ENCODE results near the gene BTNL2. TPM values are rescaled to one million over a fixed set of nuclear protein-coding genes. Genes with fewer than 3 reads are reported as not detected.

Gene BTNL2
- total RNA-seq, 2 experiments from 2014 or later = not detected

DNA sequence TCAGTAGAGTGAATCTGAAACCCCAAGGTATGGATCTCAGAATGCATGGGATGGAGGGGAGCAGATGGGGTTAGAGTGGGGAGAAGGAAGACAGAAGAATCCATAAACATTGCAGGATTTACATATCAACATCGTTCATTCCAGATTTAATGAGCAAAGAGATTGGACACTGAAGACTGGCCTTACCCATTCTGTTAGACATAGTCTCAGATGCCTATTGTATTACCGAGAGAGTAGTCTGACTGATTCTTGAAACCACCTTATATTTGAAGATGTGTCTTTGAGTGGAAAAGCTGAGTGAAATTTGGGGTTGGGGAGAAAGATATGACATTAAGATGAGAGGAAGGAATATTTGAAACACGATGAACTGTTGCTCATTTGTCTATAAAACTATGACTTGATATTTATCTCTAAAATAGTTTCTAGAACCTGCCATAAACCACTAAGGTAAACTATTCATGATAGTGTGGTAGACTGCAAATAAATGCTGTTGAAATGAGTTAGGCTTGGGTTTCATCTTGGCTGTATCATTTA lies 38.4 kb upstream of the BTNL2 start:
- peaks cover 58% of the 10 kb centered on the region for H3K27me3 Mint-ChIP-seq
- no peak overlapping the region for H3K27ac ChIP-seq (ENCODE audit: low read depth in 1 of 2, low read length in 2 of 2)
- no peaks in the 10 kb centered on the region for H3K36me3 Mint-ChIP-seq (ENCODE audit: low read depth)
- H3K27me3 ChIP-seq (ENCODE audit: control insufficient read depth in 1 of 2, insufficient read depth in 2 of 2, low read length in 2 of 2) = no peaks in the 10 kb centered on the region
- H3K9me3 ChIP-seq (ENCODE audit: control insufficient read depth in 1 of 2, insufficient read depth in 1 of 2, low read length in 2 of 2) = no peaks in the 10 kb centered on the region
- intact Hi-C loops (cut with DNase I, micrococcal nuclease) = no loop called here
- ATAC-seq (ENCODE audit: poor library complexity) (no peak), DNase-seq (no peak)
- H3K4me1 ChIP-seq (ENCODE audit: insufficient read depth, low read length) = no peaks in the 10 kb centered on the region
- no peaks in the 10 kb centered on the region for H3K9me3 Mint-ChIP-seq
- TF ChIP-seq, protein P1, sequence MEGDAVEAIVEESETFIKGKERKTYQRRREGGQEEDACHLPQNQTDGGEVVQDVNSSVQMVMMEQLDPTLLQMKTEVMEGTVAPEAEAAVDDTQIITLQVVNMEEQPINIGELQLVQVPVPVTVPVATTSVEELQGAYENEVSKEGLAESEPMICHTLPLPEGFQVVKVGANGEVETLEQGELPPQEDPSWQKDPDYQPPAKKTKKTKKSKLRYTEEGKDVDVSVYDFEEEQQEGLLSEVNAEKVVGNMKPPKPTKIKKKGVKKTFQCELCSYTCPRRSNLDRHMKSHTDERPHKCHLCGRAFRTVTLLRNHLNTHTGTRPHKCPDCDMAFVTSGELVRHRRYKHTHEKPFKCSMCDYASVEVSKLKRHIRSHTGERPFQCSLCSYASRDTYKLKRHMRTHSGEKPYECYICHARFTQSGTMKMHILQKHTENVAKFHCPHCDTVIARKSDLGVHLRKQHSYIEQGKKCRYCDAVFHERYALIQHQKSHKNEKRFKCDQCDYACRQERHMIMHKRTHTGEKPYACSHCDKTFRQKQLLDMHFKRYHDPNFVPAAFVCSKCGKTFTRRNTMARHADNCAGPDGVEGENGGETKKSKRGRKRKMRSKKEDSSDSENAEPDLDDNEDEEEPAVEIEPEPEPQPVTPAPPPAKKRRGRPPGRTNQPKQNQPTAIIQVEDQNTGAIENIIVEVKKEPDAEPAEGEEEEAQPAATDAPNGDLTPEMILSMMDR (IDR thresholded peaks at IDR 0.05) = no peak
- ChIA-PET POLR2A (no interaction called here), CTCF (no interaction called here)
- H3K4me1 Mint-ChIP-seq (ENCODE audit: low read depth) = no peaks in the 10 kb centered on the region
- no peak overlapping the region for H3K4me3 ChIP-seq (ENCODE audit: low read length)
- no peak overlapping the region for H3K4me3 Mint-ChIP-seq
- no peaks in the 10 kb centered on the region for H3K36me3 ChIP-seq (ENCODE audit: insufficient read depth, low read length)
- H3K27ac Mint-ChIP-seq = no peak overlapping the region

DNA sequence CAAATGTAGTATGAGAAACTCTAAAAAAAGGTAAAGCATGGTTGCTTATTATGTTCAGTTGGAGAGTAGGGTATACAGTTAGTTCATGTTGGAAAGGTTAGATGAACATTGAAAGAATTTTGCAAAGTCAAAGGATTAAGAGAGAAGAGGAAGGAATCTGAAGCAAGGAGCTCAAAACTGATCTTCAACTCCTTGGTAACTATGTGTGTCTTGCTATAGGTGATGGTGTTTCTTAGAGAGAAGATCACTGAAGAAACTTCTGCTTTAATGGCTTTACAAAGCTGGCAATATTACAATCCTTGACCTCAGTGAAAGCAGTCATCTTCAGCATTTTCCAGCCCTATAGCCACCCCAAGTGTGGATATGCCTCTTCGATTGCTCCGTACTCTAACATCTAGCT lies 37.5 kb upstream of the BTNL2 start:
- Mint-ChIP-seq H3K36me3 (ENCODE audit: low read depth) (no peaks in the 10 kb centered on the region), H3K27ac (no peak overlapping the region), H3K4me1 (ENCODE audit: low read depth) (peaks cover 7% of the 10 kb centered on the region), H3K27me3 (peaks cover 59% of the 10 kb centered on the region), H3K4me3 (no peak overlapping the region), H3K9me3 (no peaks in the 10 kb centered on the region)
- H3K4me3 ChIP-seq (ENCODE audit: low read length) = no peak overlapping the region
- ChIA-PET POLR2A (no interaction called here), CTCF (no interaction called here)
- DNase-seq (no peak), ATAC-seq (ENCODE audit: poor library complexity) (no peak)
- H3K36me3 ChIP-seq (ENCODE audit: insufficient read depth, low read length) = no peaks in the 10 kb centered on the region
- TF ChIP-seq, protein P1 (IDR thresholded peaks at IDR 0.05) = no peak
- H3K27ac ChIP-seq (ENCODE audit: low read depth in 1 of 2, low read length in 2 of 2) = no peak overlapping the region
- intact Hi-C loops (cut with DNase I, micrococcal nuclease) = no loop called here
- H3K4me1 ChIP-seq (ENCODE audit: insufficient read depth, low read length) = peaks cover 4% of the 10 kb centered on the region
- no peaks in the 10 kb centered on the region for H3K27me3 ChIP-seq (ENCODE audit: control insufficient read depth in 1 of 2, insufficient read depth in 2 of 2, low read length in 2 of 2)
- no peaks in the 10 kb centered on the region for H3K9me3 ChIP-seq (ENCODE audit: control insufficient read depth in 1 of 2, insufficient read depth in 1 of 2, low read length in 2 of 2)

- Mint-ChIP-seq H3K9me3 (no peaks in the 10 kb centered on the region), H3K27ac (no peak overlapping the region), H3K4me3 (no peak overlapping the region), H3K27me3 (peaks cover 59% of the 10 kb centered on the region), H3K4me1 (ENCODE audit: low read depth) (peaks cover 9% of the 10 kb centered on the region), H3K36me3 (ENCODE audit: low read depth) (no peaks in the 10 kb centered on the region)
- H3K4me3 ChIP-seq (ENCODE audit: low read length) = no peak overlapping the region
- no peak overlapping the region for H3K27ac ChIP-seq (ENCODE audit: low read depth in 1 of 2, low read length in 2 of 2)
- ChIA-PET POLR2A (no interaction called here), CTCF (no interaction called here)
- DNase-seq = no peak
- no peaks in the 10 kb centered on the region for H3K9me3 ChIP-seq (ENCODE audit: control insufficient read depth in 1 of 2, insufficient read depth in 1 of 2, low read length in 2 of 2)
- peaks cover 7% of the 10 kb centered on the region for H3K4me1 ChIP-seq (ENCODE audit: insufficient read depth, low read length)
- H3K36me3 ChIP-seq (ENCODE audit: insufficient read depth, low read length) = no peaks in the 10 kb centered on the region
- TF ChIP-seq, protein P1 (IDR thresholded peaks at IDR 0.05) = no peak
- no peaks in the 10 kb centered on the region for H3K27me3 ChIP-seq (ENCODE audit: control insufficient read depth in 1 of 2, insufficient read depth in 2 of 2, low read length in 2 of 2)
- ATAC-seq (ENCODE audit: poor library complexity) = no peak
- intact Hi-C loops (cut with DNase I, micrococcal nuclease) = no loop called here
Observed at GRCh38 chr6:32442977-32443552, 36.1 kb upstream of the BTNL2 start.
